NCI-H1105 treated with DMSO at 0.1 percent for 48 hours (cell line): Measurements from ENCODE around the gene ROR1.

Source experiments
- DNase-seq: peaks from one replicate; lab custom pipeline; 2025; lab: John Stamatoyannopoulos, UW

The ROR1 gene

GRCh38 chr1:63857478-63857877, 83.7 kb downstream of the ROR1 start:
- no peak for DNase-seq

GRCh38 chr1:63858153-63858552, 84.3 kb downstream of the ROR1 start:
- DNase-seq: no peak

GRCh38 chr1:63859480-63860275, 85.9 kb downstream of the ROR1 start:
- DNase-seq: no peak

GRCh38 chr1:63861052-63861691, 87.4 kb downstream of the ROR1 start:
- DNase-seq: no peak

GRCh38 chr1:63863145-63863544, 89.3 kb downstream of the ROR1 start:
- DNase-seq: no peak

- no peak for DNase-seq
Measured at GRCh38 chr1:63864224-63864641, 90.4 kb downstream of the ROR1 start.

- DNase-seq: no peak
Measured at GRCh38 chr1:63865561-63865960, 91.7 kb downstream of the ROR1 start.

GRCh38 chr1:63866084-63866483, 92.3 kb downstream of the ROR1 start:
- DNase-seq: no peak

- no peak for DNase-seq
Measured at GRCh38 chr1:63867429-63868176, 93.8 kb downstream of the ROR1 start.

GRCh38 chr1:63868268-63868781, 94.5 kb downstream of the ROR1 start:
- DNase-seq: no peak

- no peak for DNase-seq
Measured at GRCh38 chr1:63870152-63870551, 96.3 kb downstream of the ROR1 start.

- no peak for DNase-seq
Measured at GRCh38 chr1:63871463-63871862, 97.6 kb downstream of the ROR1 start.

- DNase-seq: no peak
Measured at GRCh38 chr1:63873751-63874150, 99.9 kb downstream of the ROR1 start.

- no peak for DNase-seq
Measured at GRCh38 chr1:63874278-63874880, 100.6 kb downstream of the ROR1 start.

GRCh38 chr1:63875636-63876035, 101.8 kb downstream of the ROR1 start:
- DNase-seq: no peak

- no peak for DNase-seq
Measured at GRCh38 chr1:63877021-63877767, 103.4 kb downstream of the ROR1 start.

GRCh38 chr1:63877816-63878215, 104.0 kb downstream of the ROR1 start:
- DNase-seq: no peak

- DNase-seq: no peak
Measured at GRCh38 chr1:63878932-63879331, 105.1 kb downstream of the ROR1 start.

- no peak for DNase-seq
Measured at GRCh38 chr1:63880958-63881576, 107.2 kb downstream of the ROR1 start.

- no peak for DNase-seq
Measured at GRCh38 chr1:63882048-63882704, 108.4 kb downstream of the ROR1 start.
